Dendritic cell treated with granulocyte-macrophage colony-stimulating factor and Interleukin-4, amounts not matched to agents 40 ng/mL and 50 ng/mL, for 4 days (primary cell): ENCODE results near the gene LHFPL2.
"Not testable (repeated sequence)": the region's sequence is repeated elsewhere in the genome, so short reads cannot be mapped to it uniquely, and the experiment has no call there.

Experiments
- H3K27ac Mint-ChIP-seq: one replicate; pipeline ENCODE4 v1.8.0; 2022; ENCODE audit warnings: mild to moderate bottlenecking, mixed read lengths
- H3K27me3 Mint-ChIP-seq: one replicate; pipeline ENCODE4 v1.8.0; 2022; ENCODE audit warnings: mild to moderate bottlenecking, mixed read lengths
- H3K36me3 Mint-ChIP-seq: one replicate; pipeline ENCODE4 v1.8.0; 2022; ENCODE audit warnings: low read depth, mixed read lengths
- H3K4me1 Mint-ChIP-seq: one replicate; pipeline ENCODE4 v1.8.0; 2022; ENCODE audit warnings: low read depth, mixed read lengths
- H3K4me3 Mint-ChIP-seq: one replicate; pipeline ENCODE4 v1.8.0; 2022; ENCODE audit warnings: mild to moderate bottlenecking, moderate library complexity, mixed read lengths
- H3K9me3 Mint-ChIP-seq: one replicate; pipeline ENCODE4 v1.8.0; 2022; ENCODE audit warnings: mixed read lengths
- intact Hi-C: fragments of 100-400 bp; cut with micrococcal nuclease; formaldehyde crosslinking; loops from one replicate; pipeline ENCODE4 v1.15.0; 2022

The LHFPL2 gene

DNA sequence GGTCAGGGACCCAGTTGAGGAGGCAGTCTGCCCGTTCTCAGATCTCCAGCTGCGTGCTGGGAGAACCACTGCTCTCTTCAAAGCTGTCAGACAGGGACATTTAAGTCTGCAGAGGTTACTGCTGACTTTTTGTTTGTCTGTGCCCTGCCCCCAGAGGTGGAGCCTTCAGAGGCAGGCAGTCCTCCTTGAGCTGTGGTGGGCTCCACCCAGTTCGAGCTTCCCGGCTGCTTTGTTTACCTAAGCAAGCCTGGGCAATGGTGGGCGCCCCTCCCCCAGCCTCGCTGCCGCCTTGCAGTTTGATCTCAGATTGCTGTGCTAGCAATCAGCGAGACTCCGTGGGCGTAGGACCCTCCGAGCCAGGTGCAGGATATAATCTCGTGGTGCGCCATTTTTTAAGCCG is 191.1 kb downstream of the LHFPL2 start:
- H3K9me3 Mint-ChIP-seq, H3K27ac Mint-ChIP-seq, H3K4me3 Mint-ChIP-seq, H3K27me3 Mint-ChIP-seq, intact Hi-C loops, H3K4me1 Mint-ChIP-seq: not testable (repeated sequence)
- peaks cover 40% of the 10 kb centered on the region for H3K36me3 Mint-ChIP-seq

DNA sequence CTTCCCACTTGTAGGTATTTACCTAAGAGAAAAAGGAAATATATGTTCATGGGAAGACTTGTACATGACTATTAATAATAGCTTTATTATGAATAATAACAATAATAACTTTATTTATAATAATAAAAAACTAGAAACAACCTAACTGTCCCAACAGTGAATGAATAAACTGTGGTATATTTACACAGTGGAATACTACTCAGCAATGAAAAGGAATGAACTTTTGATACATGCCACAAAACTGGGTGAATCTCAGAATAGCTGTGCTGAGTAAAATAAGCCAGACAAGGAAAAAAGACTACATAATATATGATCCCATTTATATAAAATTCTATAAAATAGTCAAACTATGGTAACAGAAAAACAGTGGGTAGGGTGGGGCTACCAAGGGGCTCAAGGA is 199.5 kb downstream of the LHFPL2 start:
- peaks cover 22% of the 10 kb centered on the region for H3K36me3 Mint-ChIP-seq
- intact Hi-C loops = no loop called here
- peaks cover 8% of the 10 kb centered on the region for H3K4me1 Mint-ChIP-seq
- H3K4me3 Mint-ChIP-seq = no peak overlapping the region
- H3K9me3 Mint-ChIP-seq = peaks cover 10% of the 10 kb centered on the region
- H3K27ac Mint-ChIP-seq = no peak overlapping the region
- H3K27me3 Mint-ChIP-seq = no peaks in the 10 kb centered on the region

DNA sequence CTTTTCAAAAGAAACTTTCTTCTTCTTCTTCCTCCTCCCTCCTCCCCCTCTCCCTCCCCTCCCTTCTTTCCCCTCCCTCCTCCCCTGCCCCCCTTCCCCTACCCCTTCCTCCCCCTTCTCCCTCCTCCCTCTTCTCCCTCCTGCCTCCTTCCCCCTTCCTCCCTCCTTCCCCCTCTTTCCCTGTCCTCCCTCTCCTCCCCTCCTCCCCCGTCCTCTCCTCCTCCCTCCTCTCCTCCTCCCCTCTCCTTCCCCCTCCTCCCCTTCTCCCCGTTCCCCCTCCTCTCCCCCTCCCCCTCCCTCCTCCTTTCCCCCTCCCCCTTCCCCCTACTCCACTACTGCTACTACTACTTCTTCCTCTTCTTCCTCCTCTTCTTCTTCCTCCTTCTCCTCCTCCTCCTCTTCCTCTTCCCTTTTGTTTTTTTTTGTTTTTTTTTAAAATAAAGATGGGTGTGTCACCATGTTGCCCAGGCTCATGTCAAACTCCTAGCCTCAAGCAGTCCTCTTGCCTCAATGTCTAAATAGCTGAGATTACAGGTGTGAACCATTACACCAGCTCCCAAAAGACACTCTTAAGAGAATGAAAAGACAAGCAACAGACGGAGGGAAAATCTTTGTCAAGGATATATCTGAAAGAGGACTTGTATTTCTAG is 200.7 kb downstream of the LHFPL2 start:
- Mint-ChIP-seq H3K4me1 (peaks cover 8% of the 10 kb centered on the region), H3K27me3 (no peaks in the 10 kb centered on the region), H3K9me3 (peaks cover 10% of the 10 kb centered on the region), H3K4me3 (no peak overlapping the region), H3K36me3 (peaks cover 25% of the 10 kb centered on the region), H3K27ac (no peak overlapping the region)
- intact Hi-C loops = no loop called here
